ENCODE results near the gene MYDGF. TPM values are rescaled to one million over a fixed set of nuclear protein-coding genes. Genes with fewer than 3 reads are reported as not detected.

MYDGF gene
- total and polyA plus RNA-seq, 2 of the 13 experiments (the other 11 are each of a cell fraction or from before 2014, with no cell fraction given): 116 to 198 TPM

GRCh38 chr19:4705413-4706131, 35.4 kb upstream of the MYDGF start (continued):
- TF ChIP-seq NR1H2 (CRISPR knock-in tag; IDR thresholded peaks at IDR 0.05; ENCODE audit: borderline replicate concordance, low read depth) (no peak), TFDP1 (CRISPR knock-in tag; IDR thresholded peaks at IDR 0.05; ENCODE audit: borderline replicate concordance) (no peak; the same call in 1 of the 2 replicates), EP300 (IDR thresholded peaks at IDR 0.05; ENCODE audit: low read depth in 2 of 2, low read length in 2 of 2) (peak in 1 of 2 experiments; percentile 13; a peak in 1 of 4 replicates), EP300 (CRISPR knock-in tag; IDR thresholded peaks at IDR 0.05; ENCODE audit: borderline replicate concordance) (no peak), CEBPB (IDR thresholded peaks at IDR 0.05; ENCODE audit: borderline replicate concordance, low read depth, low read length) (no peak), SRSF4 (IDR thresholded peaks at IDR 0.05; ENCODE audit: low read depth, low read length, poor library complexity, severe bottlenecking) (no peak), ETV5 (CRISPR knock-in tag; IDR thresholded peaks at IDR 0.05; ENCODE audit: borderline replicate concordance) (peak; percentile 33; the same call in 1 of the 2 replicates), SMC3 (IDR thresholded peaks at IDR 0.05; ENCODE audit: low read length) (no peak), YY1 (IDR thresholded peaks at IDR 0.05; ENCODE audit: insufficient read depth, insufficient replicate concordance, low read depth, low read length) (no peak), AKNA (CRISPR knock-in tag; IDR thresholded peaks at IDR 0.05; ENCODE audit: borderline replicate concordance) (no peak), NFRKB (IDR thresholded peaks at IDR 0.05) (no peak), HDAC2 (CRISPR knock-in tag; IDR thresholded peaks at IDR 0.05) (peak; percentile 46; the same call in 1 of the 2 replicates), ZSCAN30 (CRISPR knock-in tag; IDR thresholded peaks at IDR 0.05) (no peak), IKZF1 (IDR thresholded peaks at IDR 0.05) (no peak), KDM1A (CRISPR knock-in tag; IDR thresholded peaks at IDR 0.05) (no peak), ZMYM2 (CRISPR knock-in tag; IDR thresholded peaks at IDR 0.05) (no peak; the same call in 1 of the 2 replicates), IRF9 (CRISPR knock-in tag; IDR thresholded peaks at IDR 0.05; ENCODE audit: borderline replicate concordance) (no peak), ATF5 (CRISPR knock-in tag; IDR thresholded peaks at IDR 0.05; ENCODE audit: low read depth) (no peak), BHLHE40 (IDR thresholded peaks at IDR 0.05; ENCODE audit: low read length) (no peak), ZBTB2 (CRISPR knock-in tag; IDR thresholded peaks at IDR 0.05; ENCODE audit: low read depth) (no peak)

Data from HepG2 (cell line).